ENCODE data around the gene DACH1. TPM values are rescaled to one million over a fixed set of nuclear protein-coding genes. Genes with fewer than 3 reads are reported as not detected.

DACH1 gene
- total and polyA plus RNA-seq, 2 of the 8 experiments (the other 6 are each of a cell fraction or from before 2014, with no cell fraction given): 0.12 to 0.67 TPM

DNA sequence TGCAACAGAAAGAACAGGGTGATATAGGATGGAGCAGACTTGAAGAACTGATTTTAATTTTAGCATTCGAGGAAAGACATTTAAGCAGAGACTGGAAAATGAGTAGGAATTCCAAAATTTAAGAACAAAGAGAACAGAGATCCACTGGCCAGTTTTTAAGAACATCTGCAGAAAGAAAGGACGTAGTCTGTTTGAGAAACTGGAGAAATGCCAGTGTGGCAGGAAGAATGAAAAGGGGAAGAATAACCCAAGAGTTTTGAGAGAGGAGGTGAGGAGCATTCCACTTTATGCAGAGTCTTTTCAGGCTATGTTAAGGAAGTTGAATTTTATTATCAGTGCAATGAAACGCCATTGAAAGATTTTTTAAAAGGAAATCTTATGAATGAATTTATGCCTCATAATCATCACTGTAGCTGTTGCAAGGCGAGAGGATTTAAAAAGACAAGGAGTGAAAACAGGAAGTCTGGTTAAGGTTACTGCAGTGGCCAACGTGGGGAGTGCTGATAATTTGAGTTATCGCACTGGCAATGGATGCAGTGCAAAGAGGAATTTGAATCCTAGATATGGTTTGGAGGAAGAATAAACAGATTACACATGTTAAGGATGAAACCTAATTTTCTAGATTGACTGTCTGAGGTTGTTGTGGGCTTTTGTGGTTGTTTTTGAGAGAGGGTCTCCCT lies 253.8 kb downstream of the DACH1 start:
- Histone ChIP-seq H3K4ac (replicated peaks; ENCODE audit: insufficient read length, low read depth, low read length) (no peak overlapping the region), H3K4me2 (ENCODE audit: insufficient read depth in 1 of 2, low read depth in 2 of 2, low read length in 2 of 2) (no peak overlapping the region), H4K5ac (ENCODE audit: insufficient read length, low read depth, low read length) (no peak overlapping the region), H4K8ac (ENCODE audit: extremely low read depth, insufficient read depth, low read length) (no peak overlapping the region), H2BK12ac (ENCODE audit: low read depth, low read length) (no peak overlapping the region), H3K56ac (replicated peaks; ENCODE audit: insufficient read length, low read depth, low read length) (no peak overlapping the region), H3K9me3 (ENCODE audit: insufficient read depth in 2 of 2, low read depth in 1 of 2, low read length in 1 of 2) (no peaks in the 10 kb centered on the region), H3K14ac (ENCODE audit: insufficient read length) (no peak overlapping the region), H2BK15ac (ENCODE audit: low read length) (no peak overlapping the region), H3K27ac (ENCODE audit: low read depth, low read length) (no peak overlapping the region), H4K91ac (replicated peaks; ENCODE audit: insufficient read length, low read length) (no peak overlapping the region), H3K27me3 (replicated peaks in 1 of 4; ENCODE audit: control insufficient read depth in 3 of 4, extremely low read depth in 1 of 4, insufficient read depth in 3 of 4, low read length in 3 of 4) (no peaks in the 10 kb centered on the region), H4K20me1 (replicated peaks in 1 of 2; ENCODE audit: control insufficient read depth in 1 of 2, insufficient read depth in 2 of 2, low read length in 2 of 2) (no peaks in the 10 kb centered on the region), H3K79me2 (ENCODE audit: control insufficient read depth in 1 of 2, insufficient read depth in 2 of 2, low read length in 2 of 2) (no peaks in the 10 kb centered on the region), H3K23ac (ENCODE audit: insufficient read length) (no peak overlapping the region), H2AFZ (ENCODE audit: low read length) (no peak overlapping the region), H3K4me3 (ENCODE audit: extremely low read depth in 1 of 4, insufficient read depth in 2 of 4, low read depth in 3 of 4, low read length in 4 of 4) (no peak overlapping the region), H3K79me1 (ENCODE audit: low read depth, low read length) (no peaks in the 10 kb centered on the region), H3K23me2 (ENCODE audit: low read depth, low read length) (no peaks in the 10 kb centered on the region), H3K4me1 (replicated peaks in 1 of 4; ENCODE audit: control insufficient read depth in 3 of 4, insufficient read depth in 4 of 4, low read length in 3 of 4) (no peaks in the 10 kb centered on the region), H3K36me3 (ENCODE audit: control insufficient read depth in 2 of 4, insufficient read depth in 4 of 4, low read length in 3 of 4) (no peaks in the 10 kb centered on the region), H2BK5ac (ENCODE audit: low read depth, low read length) (no peak overlapping the region), H3K9ac (replicated peaks in 1 of 4; ENCODE audit: extremely low read depth in 1 of 4, low read depth in 3 of 4, low read length in 3 of 4) (no peak overlapping the region), H2AK5ac (ENCODE audit: low read depth, low read length) (no peak overlapping the region), H2BK20ac (ENCODE audit: low read length) (no peak overlapping the region), H2BK120ac (replicated peaks; ENCODE audit: low read depth, low read length) (no peak overlapping the region), H3K18ac (ENCODE audit: extremely low read depth, low read length) (no peak overlapping the region)
- DNase-seq (ENCODE audit: low read depth in 1 of 2, low spot score in 2 of 2) (no peak), FAIRE-seq (no peak)
- POLR2A ChIA-PET (ENCODE audit: partially characterized antibody): no interaction called here
- TF ChIP-seq PHF8 (conservative IDR thresholded peaks at IDR 0.05; ENCODE audit: low read depth, low read length): no peak
- no peak for TF ChIP-seq EGR1 (IDR thresholded peaks at IDR 0.05; ENCODE audit: borderline replicate concordance, low read depth, low read length)
- TF ChIP-seq, protein P1, sequence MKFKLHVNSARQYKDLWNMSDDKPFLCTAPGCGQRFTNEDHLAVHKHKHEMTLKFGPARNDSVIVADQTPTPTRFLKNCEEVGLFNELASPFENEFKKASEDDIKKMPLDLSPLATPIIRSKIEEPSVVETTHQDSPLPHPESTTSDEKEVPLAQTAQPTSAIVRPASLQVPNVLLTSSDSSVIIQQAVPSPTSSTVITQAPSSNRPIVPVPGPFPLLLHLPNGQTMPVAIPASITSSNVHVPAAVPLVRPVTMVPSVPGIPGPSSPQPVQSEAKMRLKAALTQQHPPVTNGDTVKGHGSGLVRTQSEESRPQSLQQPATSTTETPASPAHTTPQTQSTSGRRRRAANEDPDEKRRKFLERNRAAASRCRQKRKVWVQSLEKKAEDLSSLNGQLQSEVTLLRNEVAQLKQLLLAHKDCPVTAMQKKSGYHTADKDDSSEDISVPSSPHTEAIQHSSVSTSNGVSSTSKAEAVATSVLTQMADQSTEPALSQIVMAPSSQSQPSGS (IDR thresholded peaks at IDR 0.05; ENCODE audit: low read length): no peak
- TF ChIP-seq SP4 (IDR thresholded peaks at IDR 0.05; ENCODE audit: low read length): no peak
- no peak for TF ChIP-seq TAF7 (optimal IDR thresholded peaks at IDR 0.05; ENCODE audit: borderline replicate concordance, low read depth, low read length)
- TF ChIP-seq HDAC6 (IDR thresholded peaks at IDR 0.05; ENCODE audit: low read depth, low read length): no peak
- TF ChIP-seq, protein P2, sequence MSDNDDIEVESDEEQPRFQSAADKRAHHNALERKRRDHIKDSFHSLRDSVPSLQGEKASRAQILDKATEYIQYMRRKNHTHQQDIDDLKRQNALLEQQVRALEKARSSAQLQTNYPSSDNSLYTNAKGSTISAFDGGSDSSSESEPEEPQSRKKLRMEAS (IDR thresholded peaks at IDR 0.05): no peak
- 91% methylated on average over 6 of the region's 6 CpGs; no CpG with 5 or more reads in 1 of the 2 experiments for WGBS, 2 experiments (ENCODE audit: extremely low coverage in 1 of 2, insufficient coverage in 1 of 2, insufficient read length in 1 of 2, insufficient replicate concordance in 2 of 2, low coverage in 1 of 2, low lambda C conversion rate in 2 of 2, missing lambda C conversion rate in 1 of 2)
- CTCF ChIA-PET (ENCODE audit: partially characterized antibody): no interaction called here

Measured in H1 (cell line).